ENCODE results near the gene LIMS1.

DNA sequence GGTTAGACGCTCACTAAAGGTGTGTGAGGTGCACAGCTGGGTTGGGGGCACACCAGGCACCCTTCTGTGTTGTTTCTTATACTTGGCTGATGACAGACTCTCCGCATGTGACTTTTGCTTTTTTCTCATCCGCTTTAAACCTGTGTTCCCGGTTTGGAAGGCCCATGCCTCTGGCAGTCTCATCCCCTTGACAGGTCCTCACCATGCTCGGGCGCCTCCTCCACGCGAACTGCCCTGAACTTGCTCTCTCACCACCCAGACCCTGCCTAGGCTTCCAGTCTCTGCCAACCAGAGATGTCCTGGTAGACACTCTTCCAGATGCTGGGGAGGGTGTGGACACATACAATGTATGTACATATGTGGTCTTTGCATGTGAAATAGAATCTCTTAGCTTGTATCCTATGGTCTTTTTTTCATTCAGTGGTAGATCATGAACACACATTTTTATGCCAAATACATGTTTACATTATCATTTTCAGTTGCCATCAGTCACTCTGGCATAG lies 79.8 kb downstream of the LIMS1 start:
- TF ChIP-seq, protein P1, sequence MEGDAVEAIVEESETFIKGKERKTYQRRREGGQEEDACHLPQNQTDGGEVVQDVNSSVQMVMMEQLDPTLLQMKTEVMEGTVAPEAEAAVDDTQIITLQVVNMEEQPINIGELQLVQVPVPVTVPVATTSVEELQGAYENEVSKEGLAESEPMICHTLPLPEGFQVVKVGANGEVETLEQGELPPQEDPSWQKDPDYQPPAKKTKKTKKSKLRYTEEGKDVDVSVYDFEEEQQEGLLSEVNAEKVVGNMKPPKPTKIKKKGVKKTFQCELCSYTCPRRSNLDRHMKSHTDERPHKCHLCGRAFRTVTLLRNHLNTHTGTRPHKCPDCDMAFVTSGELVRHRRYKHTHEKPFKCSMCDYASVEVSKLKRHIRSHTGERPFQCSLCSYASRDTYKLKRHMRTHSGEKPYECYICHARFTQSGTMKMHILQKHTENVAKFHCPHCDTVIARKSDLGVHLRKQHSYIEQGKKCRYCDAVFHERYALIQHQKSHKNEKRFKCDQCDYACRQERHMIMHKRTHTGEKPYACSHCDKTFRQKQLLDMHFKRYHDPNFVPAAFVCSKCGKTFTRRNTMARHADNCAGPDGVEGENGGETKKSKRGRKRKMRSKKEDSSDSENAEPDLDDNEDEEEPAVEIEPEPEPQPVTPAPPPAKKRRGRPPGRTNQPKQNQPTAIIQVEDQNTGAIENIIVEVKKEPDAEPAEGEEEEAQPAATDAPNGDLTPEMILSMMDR (optimal IDR thresholded peaks at IDR 0.05 in 1 of 3, IDR thresholded peaks at IDR 0.05 in 1 of 3, conservative IDR thresholded peaks at IDR 0.05 in 1 of 3; ENCODE audit: extremely low read depth in 1 of 3, insufficient read depth in 2 of 3, low read length in 3 of 3), result no peak
- no peak for TF ChIP-seq EZH2 (IDR thresholded peaks at IDR 0.05; ENCODE audit: low read length)
